GM12878 (cell line): ENCODE data around the gene COQ4. TPM values are rescaled to one million over a fixed set of nuclear protein-coding genes. Genes with fewer than 3 reads are reported as not detected.

Experiments used
- ATAC-seq: fragments of 200-7000 bp; cut with Tn5 transposase; 3 replicates; pipeline ENCODE4 v1.9.1; 2020; ENCODE audit warnings: mild to moderate bottlenecking, moderate library complexity
- BruUV-seq: library from RNA; stranded (reverse); fragments of 400-500 nt; replicated peaks from 2 replicates; lab custom pipeline; 2021; lab: Mats Ljungman, UMichigan
- CTCF ChIA-PET: fragments of 300-600 bp; sonication (Branson Sonifier 250); formaldehyde crosslinking; extraction: SDS; loops from one replicate; lab custom pipeline; 2021; ENCODE audit warnings: inconsistent platforms; lab: Yijun Ruan, JAX
- POLR2A ChIA-PET: fragments of 350-600 bp; formaldehyde crosslinking; extraction: SDS; loops from one replicate; lab custom pipeline; 2021; ENCODE audit warnings: inconsistent platforms; lab: Charles Lee
- RAD21 ChIA-PET: fragments of 300-600 bp; sonication (Branson Sonifier 250); formaldehyde crosslinking; loops from one replicate; lab custom pipeline; 2023; ENCODE audit warnings: antibody characterized with exemption; ENCODE audit not compliant: unreplicated experiment; lab: Charles Lee
- SMC1A ChIA-PET: fragments of 300-600 bp; sonication (Branson Sonifier 250); formaldehyde crosslinking; loops from one replicate; lab custom pipeline; 2023; ENCODE audit not compliant: unreplicated experiment, uncharacterized antibody; lab: Charles Lee
- DNase-seq: peaks from one replicate; pipeline ENCODE4 v3.0.0-alpha.2; 2011; ENCODE audit warnings: low read depth, low spot score
- FAIRE-seq: peaks from 3 replicates; lab custom pipeline; 2011; peaks lifted over from hg19 to GRCh38; lab: Jason Lieb, UNC
- H2AFZ ChIP-seq: 2 replicates; pipeline ENCODE4 v1.6.0; 2011; ENCODE audit warnings: low read depth, low read length, control low read depth; ENCODE audit not compliant: control insufficient read depth
- H3K27ac ChIP-seq: 2 replicates; pipeline ENCODE4 v1.5.1; 2011; ENCODE audit warnings: control low read depth; ENCODE audit not compliant: control insufficient read depth, insufficient read depth
- H3K27me3 ChIP-seq, 2 experiments: replicated peaks in 1 of 2; 2 replicates each; pipeline versions ENCODE4 v1.6.0 to v1.6.1; 2011; ENCODE audit warnings: low read length in 1 of 2; ENCODE audit not compliant: control insufficient read depth in 2 of 2, insufficient read depth in 2 of 2
- H3K36me3 ChIP-seq, 2 experiments: 2 replicates each; pipeline ENCODE4 v1.5.1; 2011; ENCODE audit warnings: low read length in 1 of 2; ENCODE audit not compliant: control insufficient read depth in 2 of 2, insufficient read depth in 2 of 2
- H3K4me1 ChIP-seq: 2 replicates; pipeline ENCODE4 v1.6.1; 2011; ENCODE audit warnings: mild to moderate bottlenecking, low read length, moderate library complexity, mixed read lengths; ENCODE audit not compliant: control insufficient read depth, insufficient read depth
- H3K4me2 ChIP-seq: 2 replicates; pipeline ENCODE4 v1.6.0; 2011; ENCODE audit warnings: control low read depth; ENCODE audit not compliant: control insufficient read depth, insufficient read depth
- H3K4me3 ChIP-seq: fragments of 200-600 bp; sonication (generic); 2 replicates; pipeline ENCODE4 v1.5.1; 2016
- H3K79me2 ChIP-seq: 2 replicates; pipeline ENCODE4 v1.6.0; 2011; ENCODE audit warnings: low read length; ENCODE audit not compliant: control insufficient read depth, insufficient read depth
- H3K9ac ChIP-seq: 2 replicates; pipeline ENCODE4 v1.8.0; 2011; ENCODE audit warnings: low read length, control low read depth, mixed read lengths; ENCODE audit not compliant: control insufficient read depth, insufficient read depth
- H3K9me3 ChIP-seq: replicated peaks from 3 replicates; pipeline ENCODE4 v1.5.1; 2011; ENCODE audit warnings: mild to moderate bottlenecking, low read length; ENCODE audit not compliant: control insufficient read depth, insufficient read depth
- H4K20me1 ChIP-seq: 2 replicates; pipeline ENCODE4 v1.6.0; 2011; ENCODE audit not compliant: control insufficient read depth, insufficient read depth
- BMI1 ChIP-seq: fragments of 450-650 bp; IDR thresholded peaks from 2 replicates; pipeline ENCODE4 v1.6.1; 2016; ENCODE audit warnings: mild to moderate bottlenecking, moderate library complexity, borderline replicate concordance
- FOXM1 ChIP-seq: IDR thresholded peaks from 2 replicates; pipeline ENCODE4 v1.6.1; 2012; ENCODE audit warnings: low read depth, mild to moderate bottlenecking, inconsistent platforms, low read length, moderate library complexity
- MLLT1 ChIP-seq: fragments of 450-650 bp; IDR thresholded peaks from 2 replicates; pipeline ENCODE4 v1.6.1; 2016; ENCODE audit warnings: mild to moderate bottlenecking
- REST ChIP-seq: IDR thresholded peaks from 2 replicates; pipeline ENCODE4 v1.6.1; 2012; ENCODE audit warnings: mild to moderate bottlenecking, low read depth, low read length
- RUNX3 ChIP-seq: IDR thresholded peaks from 2 replicates; pipeline ENCODE4 v1.6.1; 2012; ENCODE audit warnings: low read length, inconsistent platforms
- TBL1XR1 ChIP-seq: IDR thresholded peaks from 2 replicates; pipeline ENCODE4 v1.6.1; 2012; ENCODE audit warnings: low read depth, low read length, improper control_type of control experiment
- WRNIP1 ChIP-seq: IDR thresholded peaks from 2 replicates; pipeline ENCODE4 v1.6.1; 2011; ENCODE audit warnings: low read depth, low read length, improper control_type of control experiment, borderline replicate concordance
- YY1 ChIP-seq: IDR thresholded peaks from 2 replicates; pipeline ENCODE4 v1.6.1; 2011; ENCODE audit warnings: low read depth, mild to moderate bottlenecking, low read length
- ZNF592 ChIP-seq: fragments of 450-650 bp; IDR thresholded peaks from 2 replicates; pipeline ENCODE4 v1.6.1; 2017; ENCODE audit warnings: mild to moderate bottlenecking, moderate library complexity
- ZSCAN29 ChIP-seq: fragments of 450-650 bp; IDR thresholded peaks from 2 replicates; pipeline ENCODE4 v1.6.1; 2017; ENCODE audit warnings: mild to moderate bottlenecking, moderate library complexity
- WGBS: methylation state at CpG from one replicate; pipeline ENCODE4 v1.1.6; 2016; ENCODE audit warnings: low lambda C conversion rate; ENCODE audit not compliant: insufficient replicate concordance, insufficient coverage; ENCODE audit errors: missing lambda C conversion rate; 5-methylcytosine and 5-hydroxymethylcytosine counted together
- in situ Hi-C: fragments of 300-500 bp; cut with MboI; formaldehyde crosslinking; loops from 9 replicates; pipeline ENCODE4 v1.14.3; 2018; ENCODE audit warnings: mixed read lengths
- intact Hi-C: fragments of 100-400 bp; cut with micrococcal nuclease; formaldehyde crosslinking; loops from one replicate; pipeline ENCODE4 v1.14.2; 2022; ENCODE audit not compliant: unreplicated experiment
- polyA plus RNA-seq, 11 experiments: library from polyadenylated mRNA; depleted of rRNA in 4 of 11; unstranded in 6 of 11; stranded (reverse) in 5 of 11; fragments of >200 nt; fragmentation: Nextera tagmentation in 4 of 11; fragmentation: Illumina TruSeq in 1 of 11; extraction: Ambion mirVana in 4 of 11; extraction: Trizol in 1 of 11; gene quantifications; 1 replicate in 1 of 11; 2 replicates in 10 of 11; pipeline versions ENCODE4 v1.2.1 to v1.2.3, GENCODE V29; 2011 to 2016; ENCODE audit warnings: inconsistent platforms in 2 of 11, missing spikeins in 2 of 11, low read depth in 1 of 11
- total RNA-seq, 4 experiments: library from RNA; depleted of rRNA in 3 of 4; stranded (reverse); fragments of >200 nt in 3 of 4; fragmentation: Illumina TruSeq in 1 of 4; extraction: Trizol in 1 of 4; gene quantifications; 2 replicates each; pipeline versions ENCODE4 v1.2.1 to v1.2.3, GENCODE V29; 2013 to 2021

Gene COQ4
- total and polyA plus RNA-seq, 10 of the 15 experiments (the other 5 are each of a cell fraction or from before 2014, with no cell fraction given), result 3.8 to 64.1 (median 38.6) TPM

DNA sequence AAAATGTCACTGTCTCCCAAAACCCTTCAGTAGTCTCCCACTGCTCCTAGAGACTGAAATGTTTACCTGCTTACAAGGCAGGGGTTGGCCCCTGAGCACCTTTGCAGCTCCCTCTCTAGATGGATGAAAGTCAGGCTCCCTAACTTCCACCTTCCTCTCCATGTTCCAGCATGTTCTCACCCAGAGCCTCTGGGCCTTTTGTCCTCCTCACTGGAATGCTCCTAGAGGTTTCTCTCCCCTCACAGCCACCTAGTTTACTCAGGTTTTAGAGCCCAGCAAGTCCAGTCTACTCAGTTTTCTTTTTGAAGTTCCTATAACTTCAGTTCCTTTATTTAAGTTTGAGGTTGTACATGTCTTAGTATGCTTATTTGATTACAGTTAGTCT lies 47.7 kb downstream of the COQ4 start (continued):
- no peak for TF ChIP-seq REST
- TF ChIP-seq BMI1, result no peak
- TF ChIP-seq ZSCAN29, result no peak

DNA sequence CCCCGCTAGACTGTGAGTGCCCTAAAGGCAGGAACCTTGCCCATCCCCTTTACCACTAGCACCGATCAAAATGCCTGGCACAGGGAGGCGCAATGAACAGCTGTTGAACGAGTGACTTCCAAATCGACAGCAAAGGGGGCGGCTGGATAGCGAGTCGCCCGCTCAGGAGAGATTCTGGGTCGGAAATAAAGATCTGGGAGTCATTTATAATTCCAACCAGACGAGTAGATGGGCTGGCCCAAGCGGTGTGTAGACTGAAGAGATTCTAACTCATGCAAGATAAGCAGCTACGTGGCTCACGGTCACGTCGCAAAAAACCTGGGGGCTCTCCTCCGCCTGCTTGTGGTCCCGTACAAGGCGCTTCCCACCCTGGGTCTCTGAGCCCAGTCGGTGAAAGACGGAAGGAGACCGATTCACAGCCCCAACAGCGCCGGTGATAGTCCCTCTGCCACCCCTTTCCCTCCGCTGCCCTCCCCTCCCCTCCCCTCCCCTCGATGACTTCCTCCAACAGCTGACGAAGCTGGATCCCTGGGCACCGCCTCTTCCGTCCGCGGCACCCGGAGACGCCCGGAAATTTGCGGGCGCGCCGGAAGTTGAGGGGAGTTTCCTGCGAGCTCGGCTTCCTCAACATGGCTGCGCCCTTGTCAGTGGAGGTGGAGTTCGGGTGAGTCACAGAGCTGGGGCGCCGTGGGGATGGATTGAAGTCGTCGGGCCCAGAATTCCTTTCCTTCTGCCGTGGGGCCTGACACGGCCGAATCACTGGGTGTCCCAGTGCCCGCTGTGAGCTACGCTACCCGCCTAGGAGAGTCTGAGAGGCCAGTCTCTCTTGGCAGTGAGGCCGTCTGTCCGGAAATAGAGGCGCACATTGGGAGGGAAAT lies 48.4 kb downstream of the COQ4 start, which contains the start of gene URM1:
URM1 (plus strand) TSS at position 623 of the 878 bp plus-strand sequence; CDS start at position 630, 7 bp downstream.
- Histone ChIP-seq H3K27ac (peak within 1 kb of the TSS; percentile 89), H3K4me2 (peak within 1 kb of the TSS; percentile 91), H3K4me3 (peak within 1 kb of the TSS; percentile 99), H3K9ac (peak within 1 kb of the TSS; percentile 93), H3K36me3 (no peaks in the 10 kb centered on the region; a peak in 1 of 4 replicates), H3K4me1 (no peaks in the 10 kb centered on the region), H3K27me3 (no peaks in the 10 kb centered on the region), H4K20me1 (no peaks in the 10 kb centered on the region), H2AFZ (peak within 1 kb of the TSS; percentile 95), H3K9me3 (no peaks in the 10 kb centered on the region), H3K79me2 (peaks cover 33% of the 10 kb centered on the region)
- ChIA-PET SMC1A (interaction anchor here (0.8 to 2.7 kb wide), 4 partner anchors 9 to 133 kb away, joined by 3 to 19 read pairs (median 4); partner anchors contain the start of gene GLE1), CTCF (interaction anchor here (0.5 to 4.0 kb wide), 10 partner anchors 9 to 447 kb away, joined by 3 to 61 read pairs (median 4); partner anchors contain the start of genes CERCAM and ENDOG), POLR2A (interaction anchor here (0.6 to 1.9 kb wide), 18 partner anchors 9 to 657 kb away, joined by 3 to 13 read pairs (median 4); partner anchors contain the start of genes CERCAM, GOLGA2, SH3GLB2 and SPTAN1), RAD21 (interaction anchor here (0.6 to 2.8 kb wide), 7 partner anchors 9 to 447 kb away, joined by 3 to 18 read pairs (median 3); partner anchors contain the start of genes CERCAM and ENDOG)
- WGBS, result 1% methylated on average over 50 of the region's 55 CpGs
- in situ Hi-C loops (no loop called here), intact Hi-C loops (no loop called here)
- DNase-seq (peak; percentile 73), FAIRE-seq (peak; percentile 78), ATAC-seq (peak; percentile 98)
- TSS peak; percentile 99 for BruUV-seq
- TF ChIP-seq YY1 (peak; percentile 98), WRNIP1 (0 out of 2 replicates have a peak, but pooled peaks have one; percentile 74), FOXM1 (no peak), RUNX3 (peak; percentile 44), ZNF592 (no peak), MLLT1 (peak; percentile 46; the same call in 1 of the 2 replicates), TBL1XR1 (peak; percentile 28; the same call in 1 of the 2 replicates)
